HEK293 (cell line): ENCODE data around the gene RSRC1.

Experiments
- CTCF ChIA-PET: fragments of 350-600 bp; formaldehyde crosslinking; extraction: SDS; loops from one replicate; lab custom pipeline; 2021; ENCODE audit warnings: antibody characterized with exemption; lab: Yijun Ruan, JAX
- POLR2A ChIA-PET: fragments of 300-600 bp; formaldehyde crosslinking; extraction: SDS; loops from one replicate; lab custom pipeline; 2020; ENCODE audit warnings: antibody characterized with exemption, inconsistent platforms; lab: Yijun Ruan, JAX
- H3K27ac ChIP-seq: fragments of 200-500 bp; sonication (Bioruptor generic); 2 replicates; pipeline ENCODE4 v1.5.1; 2014; ENCODE audit warnings: low read depth, low read length, control low read depth, inconsistent platforms; ENCODE audit errors: extremely low read depth
- H3K36me3 ChIP-seq, 2 experiments: fragments of 200-500 bp in 1 of 2; sonication (Bioruptor generic) in 1 of 2; 1 replicate in 1 of 2; 2 replicates in 1 of 2; pipeline ENCODE4 v1.5.1; 2014 to 2017; ENCODE audit warnings: inconsistent platforms in 2 of 2, low read length in 2 of 2; ENCODE audit not compliant: control insufficient read depth in 2 of 2, insufficient read depth in 1 of 2
- H3K4me1 ChIP-seq: fragments of 200-500 bp; sonication (Bioruptor generic); 2 replicates; pipeline ENCODE4 v1.5.1; 2014; ENCODE audit warnings: mild to moderate bottlenecking, low read length, inconsistent platforms; ENCODE audit not compliant: control insufficient read depth, insufficient read depth
- H3K4me3 ChIP-seq: 2 replicates; pipeline ENCODE4 v1.5.1; 2011; ENCODE audit warnings: low read depth, mild to moderate bottlenecking, control low read depth, low read length, moderate library complexity
- H3K9me3 ChIP-seq: fragments of 200-500 bp; sonication (Bioruptor generic); 2 replicates; pipeline ENCODE4 v1.5.1; 2014; ENCODE audit warnings: low read depth, low read length, inconsistent platforms; ENCODE audit not compliant: control insufficient read depth, insufficient read depth
- GLI2 ChIP-seq: fragments of 450-650 bp; formaldehyde crosslinking; IDR thresholded peaks from 2 replicates; pipeline ENCODE4; 2017; ENCODE audit warnings: missing biosample characterization, missing genetic modification characterization, low read depth, borderline replicate concordance
- GLIS1 ChIP-seq: fragments of 450-650 bp; formaldehyde crosslinking; IDR thresholded peaks from 2 replicates; pipeline ENCODE4 v1.5.1; 2016; ENCODE audit warnings: missing biosample characterization, missing genetic modification characterization
- KLF9 ChIP-seq: fragments of 450-650 bp; formaldehyde crosslinking; IDR thresholded peaks from 2 replicates; pipeline ENCODE4 v1.5.1; 2016; ENCODE audit warnings: missing biosample characterization, missing genetic modification characterization, low read depth
- YY1 ChIP-seq: fragments of 450-650 bp; formaldehyde crosslinking; IDR thresholded peaks from 2 replicates; pipeline ENCODE4 v1.5.1; 2018; ENCODE audit warnings: missing biosample characterization, missing genetic modification characterization
- YY2 ChIP-seq: fragments of 450-650 bp; formaldehyde crosslinking; IDR thresholded peaks from 2 replicates; pipeline ENCODE4 v1.5.1; 2016; ENCODE audit warnings: missing biosample characterization, missing genetic modification characterization
- ZBTB49 ChIP-seq: fragments of 450-650 bp; formaldehyde crosslinking; IDR thresholded peaks from 2 replicates; pipeline ENCODE4 v1.5.1; 2016; ENCODE audit warnings: missing biosample characterization, missing genetic modification characterization, low read depth
- ZBTB8A ChIP-seq: fragments of 450-650 bp; formaldehyde crosslinking; IDR thresholded peaks from 2 replicates; pipeline ENCODE4 v1.5.1; 2016; ENCODE audit warnings: missing biosample characterization, missing genetic modification characterization
- ZFP3 ChIP-seq: fragments of 450-650 bp; formaldehyde crosslinking; IDR thresholded peaks from 2 replicates; pipeline ENCODE4 v1.5.1; 2016; ENCODE audit warnings: low read depth, missing biosample characterization, missing genetic modification characterization
- ZNF132 ChIP-seq: fragments of 450-650 bp; formaldehyde crosslinking; IDR thresholded peaks from 2 replicates; pipeline ENCODE4 v1.5.1; 2017; ENCODE audit warnings: missing biosample characterization, missing genetic modification characterization, borderline replicate concordance
- ZNF146 ChIP-seq: fragments of 450-650 bp; formaldehyde crosslinking; IDR thresholded peaks from 2 replicates; pipeline ENCODE4 v1.5.1; 2016; ENCODE audit warnings: missing biosample characterization, missing genetic modification characterization
- ZNF214 ChIP-seq: fragments of 450-650 bp; formaldehyde crosslinking; IDR thresholded peaks from 2 replicates; pipeline ENCODE4 v1.5.1; 2017; ENCODE audit warnings: missing biosample characterization, mild to moderate bottlenecking, missing genetic modification characterization, borderline replicate concordance
- ZNF311 ChIP-seq: fragments of 450-650 bp; formaldehyde crosslinking; IDR thresholded peaks from 2 replicates; pipeline ENCODE4 v1.5.1; 2017; ENCODE audit warnings: missing biosample characterization, missing genetic modification characterization, borderline replicate concordance
- ZNF449 ChIP-seq: fragments of 450-650 bp; formaldehyde crosslinking; IDR thresholded peaks from 2 replicates; pipeline ENCODE4 v1.5.1; 2017; ENCODE audit warnings: missing biosample characterization, mild to moderate bottlenecking, missing genetic modification characterization, moderate library complexity
- ZNF510 ChIP-seq: fragments of 450-650 bp; formaldehyde crosslinking; IDR thresholded peaks from 2 replicates; pipeline ENCODE4 v1.5.1; 2018; ENCODE audit warnings: mild to moderate bottlenecking, missing genetic modification characterization, missing biosample characterization; ENCODE audit not compliant: insufficient replicate concordance
- ZNF558 ChIP-seq: fragments of 450-650 bp; formaldehyde crosslinking; IDR thresholded peaks from 2 replicates; pipeline ENCODE4 v1.5.1; 2016; ENCODE audit warnings: missing biosample characterization, missing genetic modification characterization
- ZNF596 ChIP-seq: fragments of 450-650 bp; IDR thresholded peaks from 2 replicates; pipeline ENCODE4 v1.5.0; 2018; ENCODE audit warnings: missing biosample characterization, mild to moderate bottlenecking, missing genetic modification characterization, moderate library complexity
- ZNF626 ChIP-seq: fragments of 450-650 bp; sonication (Bioruptor Pico); formaldehyde crosslinking; IDR thresholded peaks from 2 replicates; pipeline ENCODE4 v1.5.1; 2018; ENCODE audit warnings: missing biosample characterization, missing genetic modification characterization, inconsistent platforms
- ZNF677 ChIP-seq: fragments of 450-650 bp; IDR thresholded peaks from 2 replicates; pipeline ENCODE4 v1.5.0; 2018; ENCODE audit warnings: missing biosample characterization, mild to moderate bottlenecking, missing genetic modification characterization, moderate library complexity
- ZNF701 ChIP-seq: fragments of 450-650 bp; formaldehyde crosslinking; IDR thresholded peaks from 2 replicates; pipeline ENCODE4 v1.5.1; 2016; ENCODE audit warnings: missing biosample characterization, missing genetic modification characterization
- ZNF747 ChIP-seq: fragments of 450-650 bp; formaldehyde crosslinking; IDR thresholded peaks from 2 replicates; pipeline ENCODE4 v1.5.1; 2016; ENCODE audit warnings: missing biosample characterization, missing genetic modification characterization
- ZNF768 ChIP-seq: fragments of 450-650 bp; formaldehyde crosslinking; IDR thresholded peaks from 2 replicates; pipeline ENCODE4 v1.5.1; 2018; ENCODE audit warnings: missing biosample characterization, mild to moderate bottlenecking, missing genetic modification characterization
- ZNF837 ChIP-seq: fragments of 450-650 bp; formaldehyde crosslinking; IDR thresholded peaks from 2 replicates; pipeline ENCODE4 v1.5.1; 2016; ENCODE audit warnings: missing biosample characterization, missing genetic modification characterization
- TF ChIP-seq, protein P1 (sequence below): fragments of 450-650 bp; formaldehyde crosslinking; IDR thresholded peaks from 2 replicates; pipeline ENCODE4 v1.5.1; 2016; ENCODE audit warnings: missing biosample characterization, missing genetic modification characterization
- TF ChIP-seq, protein P2 (sequence below): fragments of 450-650 bp; formaldehyde crosslinking; IDR thresholded peaks from 2 replicates; pipeline ENCODE4 v1.5.1; 2017; ENCODE audit warnings: missing biosample characterization, missing genetic modification characterization
- TF ChIP-seq, protein P3 (sequence below): fragments of 450-650 bp; formaldehyde crosslinking; IDR thresholded peaks from 2 replicates; pipeline ENCODE4 v1.5.1; 2016; ENCODE audit warnings: missing biosample characterization, missing genetic modification characterization

Gene RSRC1

GRCh38 chr3:158552124-158552523 is 442.2 kb downstream of the RSRC1 start:
- TF ChIP-seq YY2 (tag by site-specific recombination) = no peak
- TF ChIP-seq ZNF311 = no peak
- no peak for TF ChIP-seq GLI2
- TF ChIP-seq GLIS1 (tag by site-specific recombination) = no peak
- TF ChIP-seq ZNF449 (tag by site-specific recombination) = no peak
- no peak for TF ChIP-seq ZNF132 (tag by site-specific recombination)
- POLR2A ChIA-PET = no interaction called here
- CTCF ChIA-PET = no interaction called here
- no peaks in the 10 kb centered on the region for H3K4me1 ChIP-seq
- no peak overlapping the region for H3K27ac ChIP-seq
- H3K9me3 ChIP-seq = no peaks in the 10 kb centered on the region
- H3K36me3 ChIP-seq = no peaks in the 10 kb centered on the region
- H3K4me3 ChIP-seq = no peak overlapping the region

DNA sequence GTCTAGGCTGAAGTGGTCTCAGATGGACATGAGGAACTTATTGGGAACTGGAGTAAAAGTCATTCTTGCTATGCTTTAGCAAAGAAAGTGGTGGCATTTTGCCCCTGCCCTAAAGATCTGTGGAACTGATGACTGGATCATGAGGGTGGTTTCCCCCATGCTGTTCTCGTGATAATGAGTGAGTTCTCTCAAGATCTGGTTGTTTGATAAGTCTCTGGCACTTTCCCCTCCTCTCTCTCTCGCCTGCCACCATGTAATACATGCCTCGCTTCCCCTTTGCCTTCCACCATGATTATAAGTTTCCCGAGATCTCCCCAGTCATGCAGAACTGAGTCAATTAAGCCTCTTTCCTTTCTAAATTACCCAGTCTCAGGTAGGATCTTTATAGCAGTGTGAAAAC is 449.6 kb downstream of the RSRC1 start:
- Histone ChIP-seq H3K9me3 (no peaks in the 10 kb centered on the region), H3K4me1 (no peaks in the 10 kb centered on the region), H3K4me3 (no peak overlapping the region), H3K36me3 (no peaks in the 10 kb centered on the region), H3K27ac (no peak overlapping the region)
- CTCF ChIA-PET = no interaction called here
- POLR2A ChIA-PET = no interaction called here
- TF ChIP-seq YY1 (tag by site-specific recombination) = no peak
- no peak for TF ChIP-seq ZNF596
- TF ChIP-seq ZNF701 (tag by site-specific recombination) = no peak
- TF ChIP-seq ZNF146 (tag by site-specific recombination) = no peak
- no peak for TF ChIP-seq ZNF747 (tag by site-specific recombination)
- no peak for TF ChIP-seq ZNF510
- TF ChIP-seq ZNF677 (tag by site-specific recombination) = no peak
- TF ChIP-seq ZNF768 (tag by site-specific recombination) = no peak
- TF ChIP-seq ZNF558 = no peak
- TF ChIP-seq, protein P1, sequence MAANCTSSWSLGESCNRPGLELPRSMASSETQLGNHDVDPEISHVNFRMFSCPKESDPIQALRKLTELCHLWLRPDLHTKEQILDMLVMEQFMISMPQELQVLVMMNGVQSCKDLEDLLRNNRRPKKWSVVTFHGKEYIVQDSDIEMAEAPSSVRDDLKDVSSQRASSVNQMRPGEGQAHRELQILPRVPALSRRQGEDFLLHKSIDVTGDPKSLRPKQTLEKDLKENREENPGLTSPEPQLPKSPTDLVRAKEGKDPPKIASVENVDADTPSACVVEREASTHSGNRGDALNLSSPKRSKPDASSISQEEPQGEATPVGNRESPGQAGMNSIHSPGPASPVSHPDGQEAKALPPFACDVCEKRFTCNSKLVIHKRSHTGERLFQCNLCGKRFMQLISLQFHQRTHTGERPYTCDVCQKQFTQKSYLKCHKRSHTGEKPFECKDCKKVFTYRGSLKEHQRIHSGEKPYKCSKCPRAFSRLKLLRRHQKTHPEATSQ (tag by site-specific recombination) = no peak
- TF ChIP-seq, protein P2, sequence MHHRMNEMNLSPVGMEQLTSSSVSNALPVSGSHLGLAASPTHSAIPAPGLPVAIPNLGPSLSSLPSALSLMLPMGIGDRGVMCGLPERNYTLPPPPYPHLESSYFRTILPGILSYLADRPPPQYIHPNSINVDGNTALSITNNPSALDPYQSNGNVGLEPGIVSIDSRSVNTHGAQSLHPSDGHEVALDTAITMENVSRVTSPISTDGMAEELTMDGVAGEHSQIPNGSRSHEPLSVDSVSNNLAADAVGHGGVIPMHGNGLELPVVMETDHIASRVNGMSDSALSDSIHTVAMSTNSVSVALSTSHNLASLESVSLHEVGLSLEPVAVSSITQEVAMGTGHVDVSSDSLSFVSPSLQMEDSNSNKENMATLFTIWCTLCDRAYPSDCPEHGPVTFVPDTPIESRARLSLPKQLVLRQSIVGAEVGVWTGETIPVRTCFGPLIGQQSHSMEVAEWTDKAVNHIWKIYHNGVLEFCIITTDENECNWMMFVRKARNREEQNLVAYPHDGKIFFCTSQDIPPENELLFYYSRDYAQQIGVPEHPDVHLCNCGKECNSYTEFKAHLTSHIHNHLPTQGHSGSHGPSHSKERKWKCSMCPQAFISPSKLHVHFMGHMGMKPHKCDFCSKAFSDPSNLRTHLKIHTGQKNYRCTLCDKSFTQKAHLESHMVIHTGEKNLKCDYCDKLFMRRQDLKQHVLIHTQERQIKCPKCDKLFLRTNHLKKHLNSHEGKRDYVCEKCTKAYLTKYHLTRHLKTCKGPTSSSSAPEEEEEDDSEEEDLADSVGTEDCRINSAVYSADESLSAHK (tag by site-specific recombination) = no peak
- no peak for TF ChIP-seq ZBTB8A (tag by site-specific recombination)
- no peak for TF ChIP-seq ZFP3 (tag by site-specific recombination)
- no peak for TF ChIP-seq ZBTB49 (tag by site-specific recombination)
- TF ChIP-seq ZNF626 (tag by site-specific recombination) = no peak
- no peak for TF ChIP-seq ZNF214 (tag by site-specific recombination)
- no peak for TF ChIP-seq KLF9
- TF ChIP-seq ZNF837 (tag by site-specific recombination) = no peak
- TF ChIP-seq, protein P3, sequence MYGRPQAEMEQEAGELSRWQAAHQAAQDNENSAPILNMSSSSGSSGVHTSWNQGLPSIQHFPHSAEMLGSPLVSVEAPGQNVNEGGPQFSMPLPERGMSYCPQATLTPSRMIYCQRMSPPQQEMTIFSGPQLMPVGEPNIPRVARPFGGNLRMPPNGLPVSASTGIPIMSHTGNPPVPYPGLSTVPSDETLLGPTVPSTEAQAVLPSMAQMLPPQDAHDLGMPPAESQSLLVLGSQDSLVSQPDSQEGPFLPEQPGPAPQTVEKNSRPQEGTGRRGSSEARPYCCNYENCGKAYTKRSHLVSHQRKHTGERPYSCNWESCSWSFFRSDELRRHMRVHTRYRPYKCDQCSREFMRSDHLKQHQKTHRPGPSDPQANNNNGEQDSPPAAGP = no peak
